ENCODE measurements around the gene VWA5B1. TPM values are rescaled to one million over a fixed set of nuclear protein-coding genes. Genes with fewer than 3 reads are reported as not detected.

VWA5B1 gene
- total RNA-seq, 2 donors from 2014 or later: 0.44 TPM; not detected in 1

GRCh38 chr1:20307026-20307425, 16.4 kb downstream of the VWA5B1 start:
- no peak for DNase-seq
- H3K36me3 ChIP-seq (ENCODE audit: control insufficient read depth, insufficient read depth, low read length): no peaks in the 10 kb centered on the region
- H3K27me3 ChIP-seq (ENCODE audit: control insufficient read depth, insufficient read depth, low read length, poor library complexity, severe bottlenecking): peaks cover 17% of the 10 kb centered on the region
- H3K27me3 Mint-ChIP-seq (ENCODE audit: insufficient read depth): peaks cover 22% of the 10 kb centered on the region
- no peaks in the 10 kb centered on the region for H3K9me3 ChIP-seq (ENCODE audit: control insufficient read depth, low read length)
- no peak overlapping the region for H3K27ac ChIP-seq (ENCODE audit: low read depth, low read length)
- no peak overlapping the region for H3K27ac Mint-ChIP-seq
- H3K9me3 Mint-ChIP-seq: no peaks in the 10 kb centered on the region
- no peaks in the 10 kb centered on the region for H3K4me1 ChIP-seq (ENCODE audit: control insufficient read depth, insufficient read depth, low read length)
- no peak overlapping the region for H3K4me3 Mint-ChIP-seq
- WGBS, 2 experiments (ENCODE audit: insufficient coverage in 1 of 2, insufficient read length in 1 of 2): 87% methylated on average over 6 of the region's 7 CpGs; no CpG with 5 or more reads in 1 of the 2 experiments
- no peak for TF ChIP-seq CTCF (conservative IDR thresholded peaks at IDR 0.05)
- no peak overlapping the region for H3K9ac ChIP-seq (ENCODE audit: extremely low read depth, low read length, poor library complexity, severe bottlenecking)
- no peak overlapping the region for H3K4me3 ChIP-seq (ENCODE audit: low read length)
- peaks cover 12% of the 10 kb centered on the region for H3K4me1 Mint-ChIP-seq
- no peaks in the 10 kb centered on the region for H3K36me3 Mint-ChIP-seq (ENCODE audit: low read depth)

- no peaks in the 10 kb centered on the region for H3K9me3 Mint-ChIP-seq
- no peak for TF ChIP-seq CTCF (conservative IDR thresholded peaks at IDR 0.05)
These were observed 17.9 kb downstream of the VWA5B1 start for GRCh38 chr1:20308569-20308968.

GRCh38 chr1:20311289-20311688, 20.6 kb downstream of the VWA5B1 start:
- Histone ChIP-seq H3K27ac (ENCODE audit: low read depth, low read length) (no peak overlapping the region), H3K4me3 (ENCODE audit: low read length) (no peak overlapping the region), H3K9me3 (ENCODE audit: control insufficient read depth, low read length) (no peaks in the 10 kb centered on the region), H3K4me1 (ENCODE audit: control insufficient read depth, insufficient read depth, low read length) (no peaks in the 10 kb centered on the region), H3K27me3 (ENCODE audit: control insufficient read depth, insufficient read depth, low read length, poor library complexity, severe bottlenecking) (no peaks in the 10 kb centered on the region), H3K36me3 (ENCODE audit: control insufficient read depth, insufficient read depth, low read length) (no peaks in the 10 kb centered on the region), H3K9ac (ENCODE audit: extremely low read depth, low read length, poor library complexity, severe bottlenecking) (no peak overlapping the region)
- 95 to 100% methylated on average over 2 to 5 of the region's 5 CpGs for WGBS, 2 experiments (ENCODE audit: insufficient coverage in 1 of 2, insufficient read length in 1 of 2)
- DNase-seq: no peak
- no peaks in the 10 kb centered on the region for H3K9me3 Mint-ChIP-seq
- peaks cover 16% of the 10 kb centered on the region for H3K4me1 Mint-ChIP-seq
- H3K27ac Mint-ChIP-seq: no peak overlapping the region
- H3K4me3 Mint-ChIP-seq: no peak overlapping the region
- no peaks in the 10 kb centered on the region for H3K36me3 Mint-ChIP-seq (ENCODE audit: low read depth)
- no peak for TF ChIP-seq CTCF (conservative IDR thresholded peaks at IDR 0.05)
- peaks cover 17% of the 10 kb centered on the region for H3K27me3 Mint-ChIP-seq (ENCODE audit: insufficient read depth)

More at GRCh38 chr1:20308569-20308968, 17.9 kb downstream of the VWA5B1 start:
- H3K9ac ChIP-seq (ENCODE audit: extremely low read depth, low read length, poor library complexity, severe bottlenecking): no peak overlapping the region
- H3K27ac ChIP-seq (ENCODE audit: low read depth, low read length): no peak overlapping the region
- H3K4me3 ChIP-seq (ENCODE audit: low read length): no peak overlapping the region
- no peak overlapping the region for H3K4me3 Mint-ChIP-seq
- H3K27me3 ChIP-seq (ENCODE audit: control insufficient read depth, insufficient read depth, low read length, poor library complexity, severe bottlenecking): peaks cover 11% of the 10 kb centered on the region
- H3K36me3 ChIP-seq (ENCODE audit: control insufficient read depth, insufficient read depth, low read length): no peaks in the 10 kb centered on the region
- DNase-seq: no peak
- H3K4me1 ChIP-seq (ENCODE audit: control insufficient read depth, insufficient read depth, low read length): no peaks in the 10 kb centered on the region
- H3K27ac Mint-ChIP-seq: no peak overlapping the region
- no peaks in the 10 kb centered on the region for H3K36me3 Mint-ChIP-seq (ENCODE audit: low read depth)
- peaks cover 12% of the 10 kb centered on the region for H3K4me1 Mint-ChIP-seq
- peaks cover 25% of the 10 kb centered on the region for H3K27me3 Mint-ChIP-seq (ENCODE audit: insufficient read depth)
- H3K9me3 ChIP-seq (ENCODE audit: control insufficient read depth, low read length): no peaks in the 10 kb centered on the region
- WGBS, 2 experiments (ENCODE audit: insufficient coverage in 1 of 2, insufficient read length in 1 of 2): 76 to 83% methylated on average over 4 to 5 of the region's 5 CpGs
